Cardiac muscle cell (in vitro differentiated cells and primary cell): ENCODE data around the gene INPP5F. TPM values are rescaled to one million over a fixed set of nuclear protein-coding genes. Genes with fewer than 3 reads are reported as not detected.

Experiments used
- DNase-seq, 2 donors: peaks; one replicate each; pipeline versions ENCODE4 v3.0.0 to v3.0.0-alpha.2; 2010 to 2017; ENCODE audit warnings: low read depth in 1 of 2, low spot score in 1 of 2
- H3K27ac ChIP-seq: fragments of 200-600 bp; sonication (generic); 2 replicates; pipeline ENCODE4 v1.5.1; 2016
- H3K27me3 ChIP-seq: fragments of 200-600 bp; sonication (generic); 2 replicates; pipeline ENCODE4 v1.6.0; 2016; ENCODE audit warnings: control low read depth
- H3K36me3 ChIP-seq: fragments of 200-600 bp; sonication (generic); 2 replicates; pipeline ENCODE4 v1.5.1; 2016; ENCODE audit warnings: control low read depth
- H3K4me1 ChIP-seq: fragments of 200-600 bp; sonication (generic); 2 replicates; pipeline ENCODE4 v1.8.1; 2017; ENCODE audit warnings: low read depth, mild to moderate bottlenecking, mixed run types
- H3K4me3 ChIP-seq: fragments of 200-600 bp; sonication (generic); 2 replicates; pipeline ENCODE4 v1.5.1; 2016; ENCODE audit warnings: mild to moderate bottlenecking
- H3K9me3 ChIP-seq: fragments of 200-600 bp; sonication (generic); 2 replicates; pipeline ENCODE4 v1.5.1; 2017; ENCODE audit warnings: low read depth, mild to moderate bottlenecking, control low read depth
- CTCF ChIP-seq: IDR thresholded peaks from 2 replicates; pipeline ENCODE4 v1.5.1; 2012; ENCODE audit warnings: low read depth, mild to moderate bottlenecking, low read length
- polyA plus RNA-seq: library from polyadenylated mRNA; unstranded; fragments of >200 nt; fragmentation: Nextera tagmentation; extraction: Ambion mirVana; gene quantifications from 2 replicates; pipeline ENCODE4 v1.2.1, GENCODE V29; 2016
- total RNA-seq: library from RNA; depleted of rRNA; stranded (reverse); fragments of >200 nt; gene quantifications from 2 replicates; pipeline ENCODE4 v1.2.3, GENCODE V29; 2016

Gene INPP5F
- total and polyA plus RNA-seq, 2 experiments from 2014 or later, result 10.2 to 15.7 TPM

GRCh38 chr10:119735451-119735850 lies 9.6 kb downstream of the INPP5F start:
- H3K9me3 ChIP-seq, result no peaks in the 10 kb centered on the region
- TF ChIP-seq CTCF, result no peak
- H3K36me3 ChIP-seq, result no peaks in the 10 kb centered on the region
- DNase-seq, result no peak
- no peaks in the 10 kb centered on the region for H3K27me3 ChIP-seq
- H3K4me1 ChIP-seq, result peaks cover 19% of the 10 kb centered on the region
- H3K4me3 ChIP-seq, result no peak overlapping the region
- H3K27ac ChIP-seq, result no peak overlapping the region

- DNase-seq, result no peak
- no peak for TF ChIP-seq CTCF
- Histone ChIP-seq H3K27me3 (no peaks in the 10 kb centered on the region), H3K27ac (no peak overlapping the region), H3K4me3 (no peak overlapping the region), H3K36me3 (no peaks in the 10 kb centered on the region), H3K9me3 (no peaks in the 10 kb centered on the region), H3K4me1 (peaks cover 19% of the 10 kb centered on the region)
Measured at GRCh38 chr10:119736220-119736619, 10.4 kb downstream of the INPP5F start.

- H3K4me3 ChIP-seq, result no peak overlapping the region
- H3K27ac ChIP-seq, result no peak overlapping the region
- H3K27me3 ChIP-seq, result no peaks in the 10 kb centered on the region
- H3K4me1 ChIP-seq, result peaks cover 19% of the 10 kb centered on the region
- no peak for TF ChIP-seq CTCF
- H3K36me3 ChIP-seq, result no peaks in the 10 kb centered on the region
- H3K9me3 ChIP-seq, result no peaks in the 10 kb centered on the region
- DNase-seq, result no peak
Measured at GRCh38 chr10:119737039-119737663, 11.3 kb downstream of the INPP5F start.

- no peak overlapping the region for H3K4me3 ChIP-seq
- no peaks in the 10 kb centered on the region for H3K36me3 ChIP-seq
- TF ChIP-seq CTCF, result no peak
- peaks cover 19% of the 10 kb centered on the region for H3K4me1 ChIP-seq
- H3K9me3 ChIP-seq, result no peaks in the 10 kb centered on the region
- DNase-seq, result peak in 1 of 2 donors; percentile 77
- H3K27me3 ChIP-seq, result no peaks in the 10 kb centered on the region
- no peak overlapping the region for H3K27ac ChIP-seq
Measured at GRCh38 chr10:119737823-119738222, 12.0 kb downstream of the INPP5F start.

DNA sequence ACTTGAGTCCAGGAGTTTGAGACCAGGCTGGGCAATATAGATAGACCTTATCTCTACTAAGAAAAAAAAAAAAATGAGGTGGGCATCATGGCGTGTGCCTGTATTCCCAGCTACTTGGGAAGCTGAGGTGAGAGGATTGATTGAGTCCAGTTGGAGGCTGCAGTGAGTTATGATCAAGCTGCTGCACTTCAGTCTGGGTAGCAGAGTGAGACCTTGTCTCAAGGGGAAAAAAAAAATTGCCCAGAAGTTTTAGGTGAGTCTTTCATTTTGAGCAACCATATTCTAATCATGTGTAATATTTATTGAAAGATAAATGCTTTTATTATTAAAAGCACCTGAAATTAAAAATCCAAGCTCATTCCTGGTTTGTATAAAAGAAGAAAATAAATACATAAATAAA lies 13.1 kb downstream of the INPP5F start:
- no peak for TF ChIP-seq CTCF
- no peak for DNase-seq
- no peak overlapping the region for H3K27ac ChIP-seq
- H3K36me3 ChIP-seq, result no peaks in the 10 kb centered on the region
- H3K4me3 ChIP-seq, result no peak overlapping the region
- H3K9me3 ChIP-seq, result no peaks in the 10 kb centered on the region
- H3K27me3 ChIP-seq, result no peaks in the 10 kb centered on the region
- H3K4me1 ChIP-seq, result peaks cover 29% of the 10 kb centered on the region
